ENCODE data around the gene C16orf74.

C16orf74 gene

DNA sequence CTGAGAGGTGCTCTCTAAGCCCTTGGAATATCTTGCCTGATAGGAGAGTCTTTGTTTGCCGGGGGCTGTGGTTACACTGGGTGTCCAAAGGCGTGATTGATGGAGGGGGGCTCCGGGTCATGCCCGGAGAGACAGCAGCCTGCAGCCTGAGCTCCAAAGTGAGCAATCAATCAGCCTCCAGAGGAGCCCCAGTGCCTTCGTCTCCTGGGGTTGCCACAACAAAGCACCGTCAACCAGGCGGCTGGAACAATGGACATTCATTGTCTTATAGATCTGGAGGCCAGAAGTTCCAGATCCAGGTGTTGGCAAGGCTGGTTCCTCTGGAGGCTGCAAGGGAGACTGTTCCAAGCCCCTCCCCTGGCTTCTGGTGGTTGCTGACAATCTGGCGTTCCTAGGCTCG is 38.1 kb downstream of the C16orf74 start:
- Histone ChIP-seq H3K27ac (ENCODE audit: low read length) (no peak overlapping the region), H3K9ac (ENCODE audit: low read length) (no peak overlapping the region), H3K4me3 (ENCODE audit: low read length) (no peak overlapping the region), H3K4me1 (ENCODE audit: control insufficient read depth, low read depth, low read length) (peaks cover 5% of the 10 kb centered on the region), H3K36me3 (ENCODE audit: control insufficient read depth, low read depth, low read length) (no peaks in the 10 kb centered on the region), H3K27me3 (ENCODE audit: control insufficient read depth, insufficient read depth, low read length) (peaks cover 20% of the 10 kb centered on the region), H3K9me3 (ENCODE audit: control insufficient read depth, low read depth, low read length) (no peaks in the 10 kb centered on the region)

DNA sequence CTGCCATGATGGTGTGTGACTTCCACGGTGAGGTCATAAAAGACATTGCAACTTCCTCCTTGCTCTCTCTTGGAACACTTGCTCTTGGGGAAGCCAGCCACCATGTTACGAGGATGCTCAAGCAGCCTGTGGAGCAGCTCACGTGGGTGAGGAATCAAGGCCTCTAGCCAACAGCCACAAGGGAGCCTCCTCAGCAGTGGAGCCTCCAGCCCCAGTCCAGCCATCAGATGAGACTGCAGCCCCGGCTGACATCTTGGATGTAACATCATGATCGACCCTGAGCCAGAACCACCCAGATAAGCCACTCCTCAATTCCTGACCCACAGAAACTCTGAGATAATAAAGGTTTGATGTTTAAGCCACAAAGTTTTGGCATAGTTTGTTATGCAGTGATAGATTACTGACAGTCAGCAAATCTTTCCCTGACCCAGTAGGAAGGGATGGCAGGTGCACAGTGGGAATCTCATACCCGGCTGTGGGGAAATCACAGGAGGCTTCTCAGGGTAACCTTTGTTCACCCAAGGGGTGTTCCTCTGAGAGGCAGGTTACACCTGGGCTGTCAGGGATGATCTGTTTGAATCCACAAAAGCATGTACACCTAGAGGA is 38.8 kb downstream of the C16orf74 start:
- Histone ChIP-seq H3K9ac (ENCODE audit: low read length) (no peak overlapping the region), H3K9me3 (ENCODE audit: control insufficient read depth, low read depth, low read length) (no peaks in the 10 kb centered on the region), H3K36me3 (ENCODE audit: control insufficient read depth, low read depth, low read length) (no peaks in the 10 kb centered on the region), H3K4me3 (ENCODE audit: low read length) (no peak overlapping the region), H3K27me3 (ENCODE audit: control insufficient read depth, insufficient read depth, low read length) (peaks cover 20% of the 10 kb centered on the region), H3K27ac (ENCODE audit: low read length) (no peak overlapping the region), H3K4me1 (ENCODE audit: control insufficient read depth, low read depth, low read length) (peaks cover 5% of the 10 kb centered on the region)

GRCh38 chr16:85710732-85711131 is 40.2 kb downstream of the C16orf74 start:
- Histone ChIP-seq H3K4me3 (ENCODE audit: low read length) (no peak overlapping the region), H3K36me3 (ENCODE audit: control insufficient read depth, low read depth, low read length) (no peaks in the 10 kb centered on the region), H3K9me3 (ENCODE audit: control insufficient read depth, low read depth, low read length) (no peaks in the 10 kb centered on the region), H3K27me3 (ENCODE audit: control insufficient read depth, insufficient read depth, low read length) (peaks cover 8% of the 10 kb centered on the region), H3K9ac (ENCODE audit: low read length) (no peak overlapping the region), H3K4me1 (ENCODE audit: control insufficient read depth, low read depth, low read length) (peaks cover 5% of the 10 kb centered on the region), H3K27ac (ENCODE audit: low read length) (no peak overlapping the region)

- Histone ChIP-seq H3K27ac (ENCODE audit: low read length) (no peak overlapping the region), H3K27me3 (ENCODE audit: control insufficient read depth, insufficient read depth, low read length) (peaks cover under 1% of the 10 kb centered on the region), H3K9ac (ENCODE audit: low read length) (no peak overlapping the region), H3K4me3 (ENCODE audit: low read length) (no peak overlapping the region), H3K4me1 (ENCODE audit: control insufficient read depth, low read depth, low read length) (no peaks in the 10 kb centered on the region), H3K9me3 (ENCODE audit: control insufficient read depth, low read depth, low read length) (no peaks in the 10 kb centered on the region), H3K36me3 (ENCODE audit: control insufficient read depth, low read depth, low read length) (no peaks in the 10 kb centered on the region)
Measured at GRCh38 chr16:85709766-85710585, 40.9 kb downstream of the C16orf74 start.

DNA sequence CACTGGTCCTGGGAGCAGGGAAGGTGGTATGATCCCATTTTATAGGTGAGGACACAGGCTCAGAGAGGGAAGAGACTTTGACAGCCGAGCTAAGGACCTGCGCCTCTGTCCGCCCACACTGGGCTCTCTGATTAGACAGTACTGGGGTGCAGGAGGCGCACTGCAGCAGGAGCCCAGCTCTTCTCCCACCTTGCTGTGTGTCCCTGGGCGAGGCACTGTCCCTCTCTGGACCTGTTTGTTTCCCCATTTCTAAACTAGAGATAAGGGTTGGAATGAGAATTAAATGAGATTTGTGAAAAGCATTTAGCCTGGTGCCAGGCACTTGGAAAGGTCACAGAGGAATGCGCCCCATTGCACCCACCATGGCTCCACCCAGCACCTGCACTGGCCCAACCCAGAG is 42.6 kb downstream of the C16orf74 start:
- Histone ChIP-seq H3K36me3 (ENCODE audit: control insufficient read depth, low read depth, low read length) (no peaks in the 10 kb centered on the region), H3K27me3 (ENCODE audit: control insufficient read depth, insufficient read depth, low read length) (no peaks in the 10 kb centered on the region), H3K9ac (ENCODE audit: low read length) (no peak overlapping the region), H3K9me3 (ENCODE audit: control insufficient read depth, low read depth, low read length) (no peaks in the 10 kb centered on the region), H3K4me3 (ENCODE audit: low read length) (no peak overlapping the region), H3K4me1 (ENCODE audit: control insufficient read depth, low read depth, low read length) (no peaks in the 10 kb centered on the region), H3K27ac (ENCODE audit: low read length) (no peak overlapping the region)

DNA sequence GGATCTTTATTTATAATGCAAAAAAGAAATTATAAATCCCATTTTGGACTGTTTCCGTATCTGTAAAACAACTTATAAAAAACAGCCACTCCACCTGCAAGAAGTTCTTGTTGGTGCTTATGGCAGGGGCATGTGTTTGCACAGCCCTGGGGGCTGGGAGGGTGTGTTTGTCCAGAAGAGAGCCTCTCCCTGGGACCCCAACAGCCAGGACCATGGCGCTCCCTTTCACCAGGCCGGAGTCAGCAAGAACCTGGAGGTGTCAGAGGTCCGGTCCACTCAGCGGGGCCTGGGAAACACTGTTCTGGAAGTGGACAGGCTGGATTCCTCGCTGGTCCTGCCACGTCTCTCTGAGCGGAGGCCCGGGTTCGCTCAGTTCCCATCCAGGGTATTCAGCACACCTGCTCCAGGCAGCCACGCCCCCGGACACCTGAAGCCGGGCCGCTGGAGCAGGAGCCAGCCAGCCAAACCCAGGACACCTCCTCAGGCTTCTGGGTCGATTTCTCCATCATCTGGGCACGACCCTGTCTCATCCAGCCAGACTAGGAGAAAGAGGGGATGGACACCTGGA is 43.3 kb downstream of the C16orf74 start:
- Histone ChIP-seq H3K9ac (ENCODE audit: low read length) (no peak overlapping the region), H3K9me3 (ENCODE audit: control insufficient read depth, low read depth, low read length) (no peaks in the 10 kb centered on the region), H3K27me3 (ENCODE audit: control insufficient read depth, insufficient read depth, low read length) (no peaks in the 10 kb centered on the region), H3K4me1 (ENCODE audit: control insufficient read depth, low read depth, low read length) (no peaks in the 10 kb centered on the region), H3K27ac (ENCODE audit: low read length) (no peak overlapping the region), H3K36me3 (ENCODE audit: control insufficient read depth, low read depth, low read length) (no peaks in the 10 kb centered on the region), H3K4me3 (ENCODE audit: low read length) (no peak overlapping the region)

GRCh38 chr16:85706449-85707034 is 44.4 kb downstream of the C16orf74 start:
- H3K9ac ChIP-seq (ENCODE audit: low read length): no peak overlapping the region
- no peaks in the 10 kb centered on the region for H3K27me3 ChIP-seq (ENCODE audit: control insufficient read depth, insufficient read depth, low read length)
- no peak overlapping the region for H3K4me3 ChIP-seq (ENCODE audit: low read length)
- no peak overlapping the region for H3K27ac ChIP-seq (ENCODE audit: low read length)
- H3K9me3 ChIP-seq (ENCODE audit: control insufficient read depth, low read depth, low read length): no peaks in the 10 kb centered on the region
- H3K36me3 ChIP-seq (ENCODE audit: control insufficient read depth, low read depth, low read length): no peaks in the 10 kb centered on the region
- H3K4me1 ChIP-seq (ENCODE audit: control insufficient read depth, low read depth, low read length): no peaks in the 10 kb centered on the region

DNA sequence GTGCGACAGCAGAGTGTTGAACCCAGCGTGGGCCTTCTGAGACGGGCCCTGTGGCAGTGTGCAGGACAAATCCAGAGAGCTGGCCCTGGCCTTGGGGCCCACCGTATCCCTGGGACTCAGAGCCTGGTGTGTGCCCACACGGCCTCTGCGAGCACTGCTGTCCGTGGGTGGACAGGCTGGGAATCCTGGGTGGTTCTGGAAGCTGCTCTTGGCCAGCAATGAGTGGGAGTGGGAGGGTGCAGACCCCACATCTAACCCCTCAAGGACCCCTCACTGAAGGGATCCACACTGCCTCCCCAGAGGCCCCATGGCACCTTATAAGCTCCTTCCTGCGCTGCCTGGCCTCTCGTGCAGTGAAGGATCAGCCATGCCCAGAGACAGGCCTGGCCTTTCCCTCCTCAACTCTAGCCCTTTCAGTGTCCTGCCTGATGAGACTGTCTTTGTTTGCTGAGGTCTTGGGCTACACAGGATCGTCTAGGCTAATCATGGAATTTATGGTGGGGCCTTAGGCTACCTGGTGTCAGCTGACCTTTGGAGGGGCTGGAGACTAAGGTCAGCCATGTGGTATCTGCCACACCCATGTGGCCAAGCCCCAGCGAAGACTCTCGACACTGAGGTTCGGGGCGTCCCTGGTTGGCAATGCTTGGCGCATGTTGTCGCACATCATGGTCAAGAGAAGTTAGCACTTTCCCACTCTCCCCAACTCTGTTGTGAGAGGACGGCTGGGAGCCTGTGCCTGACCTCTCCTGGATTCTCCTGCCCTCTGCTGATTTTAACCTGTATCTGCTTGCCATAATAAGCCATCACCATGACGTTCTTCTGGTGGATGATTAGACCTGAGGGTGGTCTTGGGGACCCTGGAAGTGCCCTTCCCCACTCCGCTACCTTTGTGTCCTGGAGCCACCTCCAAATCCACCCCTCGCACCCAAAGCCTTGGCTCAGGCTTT is 45.7 kb downstream of the C16orf74 start:
- no peak overlapping the region for H3K4me3 ChIP-seq (ENCODE audit: low read length)
- H3K27me3 ChIP-seq (ENCODE audit: control insufficient read depth, insufficient read depth, low read length): no peaks in the 10 kb centered on the region
- no peaks in the 10 kb centered on the region for H3K4me1 ChIP-seq (ENCODE audit: control insufficient read depth, low read depth, low read length)
- H3K27ac ChIP-seq (ENCODE audit: low read length): no peak overlapping the region
- no peaks in the 10 kb centered on the region for H3K9me3 ChIP-seq (ENCODE audit: control insufficient read depth, low read depth, low read length)
- no peak overlapping the region for H3K9ac ChIP-seq (ENCODE audit: low read length)
- no peaks in the 10 kb centered on the region for H3K36me3 ChIP-seq (ENCODE audit: control insufficient read depth, low read depth, low read length)

- Histone ChIP-seq H3K9me3 (ENCODE audit: control insufficient read depth, low read depth, low read length) (no peaks in the 10 kb centered on the region), H3K36me3 (ENCODE audit: control insufficient read depth, low read depth, low read length) (no peaks in the 10 kb centered on the region), H3K27ac (ENCODE audit: low read length) (no peak overlapping the region), H3K4me3 (ENCODE audit: low read length) (no peak overlapping the region), H3K27me3 (ENCODE audit: control insufficient read depth, insufficient read depth, low read length) (no peaks in the 10 kb centered on the region), H3K9ac (ENCODE audit: low read length) (no peak overlapping the region), H3K4me1 (ENCODE audit: control insufficient read depth, low read depth, low read length) (no peaks in the 10 kb centered on the region)
Measured at GRCh38 chr16:85704011-85704410, 46.9 kb downstream of the C16orf74 start.

GRCh38 chr16:85699628-85700027 is 51.3 kb downstream of the C16orf74 start:
- H3K27me3 ChIP-seq (ENCODE audit: control insufficient read depth, insufficient read depth, low read length): no peaks in the 10 kb centered on the region
- H3K4me1 ChIP-seq (ENCODE audit: control insufficient read depth, low read depth, low read length): no peaks in the 10 kb centered on the region
- H3K27ac ChIP-seq (ENCODE audit: low read length): no peak overlapping the region
- H3K9me3 ChIP-seq (ENCODE audit: control insufficient read depth, low read depth, low read length): no peaks in the 10 kb centered on the region
- no peak overlapping the region for H3K9ac ChIP-seq (ENCODE audit: low read length)
- no peaks in the 10 kb centered on the region for H3K36me3 ChIP-seq (ENCODE audit: control insufficient read depth, low read depth, low read length)
- H3K4me3 ChIP-seq (ENCODE audit: low read length): no peak overlapping the region
